ENCODE measurements around the gene AATK. TPM values are rescaled to one million over a fixed set of nuclear protein-coding genes. Genes with fewer than 3 reads are reported as not detected.
A peak's percentile ranks its signal among the peaks of the same experiment; 100 is the strongest.

Gene AATK
- total and polyA plus RNA-seq, 2 of the 13 experiments (the other 11 are each of a cell fraction or from before 2014, with no cell fraction given), result 2.9 to 8.4 TPM

DNA sequence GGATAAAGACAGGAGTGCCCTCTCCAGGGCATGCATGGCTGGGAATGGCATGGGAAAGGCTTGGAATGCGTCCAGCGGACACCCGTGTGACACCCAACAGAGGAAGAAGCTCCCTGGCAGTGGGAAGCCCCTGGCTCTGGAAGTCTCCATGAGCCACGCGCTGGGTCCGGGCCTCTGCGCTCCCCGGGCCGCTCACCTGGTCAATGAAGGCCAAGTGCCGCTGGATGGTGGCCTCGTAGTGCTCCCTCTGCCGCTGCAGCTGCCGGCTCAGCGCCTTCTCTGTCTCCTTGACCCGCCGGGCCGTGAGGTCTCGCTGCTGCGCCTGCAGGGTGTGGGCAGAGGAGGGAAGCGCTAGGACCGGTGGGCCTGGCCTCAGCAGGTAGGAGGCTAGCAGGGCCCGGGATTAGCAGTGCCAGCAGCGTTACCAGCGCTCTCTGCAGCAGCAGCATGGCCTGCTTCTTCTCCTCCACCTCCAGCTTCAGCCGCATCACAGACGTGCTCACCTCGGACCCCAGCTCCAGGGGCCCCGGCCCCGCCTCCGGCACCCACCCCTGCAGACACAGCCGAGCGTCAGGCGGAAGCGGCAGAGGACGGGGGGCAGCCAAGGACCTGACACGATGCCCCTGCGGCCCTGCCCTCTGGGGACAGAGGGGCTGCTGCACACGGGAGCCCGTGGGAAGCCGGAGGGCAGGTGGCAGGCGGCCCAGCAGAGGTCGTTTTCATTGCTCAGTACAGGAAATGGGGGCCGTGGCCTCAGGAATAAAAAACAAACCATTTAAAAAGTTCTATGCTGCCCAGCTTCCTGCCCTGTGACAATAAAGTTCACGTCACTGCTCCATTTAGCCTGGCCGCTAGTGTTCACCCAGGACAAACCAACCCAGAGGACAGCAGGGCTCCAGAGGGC lies 30.7 kb upstream of the AATK start:
- Histone ChIP-seq H3K4me2 (ENCODE audit: low read depth, low read length) (no peak overlapping the region), H3K36me3 (replicated peaks in 1 of 2; ENCODE audit: control insufficient read depth in 1 of 2, insufficient read depth in 2 of 2, low read length in 2 of 2) (peaks cover 15 to 33% of the 10 kb centered on the region in 2 experiments; a peak in 4 of 5 replicates), H3K27me3 (ENCODE audit: control insufficient read depth in 1 of 2, insufficient read depth in 2 of 2, low read length in 2 of 2) (no peaks in the 10 kb centered on the region), H4K20me1 (ENCODE audit: insufficient read depth, low read length) (no peaks in the 10 kb centered on the region; the same call in 1 of the 2 replicates), H3K79me2 (ENCODE audit: insufficient read depth, low read length) (no peaks in the 10 kb centered on the region), H2AFZ (ENCODE audit: low read length) (no peak overlapping the region), H3K4me1 (ENCODE audit: insufficient read depth, low read length) (no peaks in the 10 kb centered on the region), H3K9me3 (ENCODE audit: low read length) (no peaks in the 10 kb centered on the region), H3K9ac (ENCODE audit: insufficient read depth, low read depth, low read length) (no peak overlapping the region), H3K27ac (ENCODE audit: extremely low read length, insufficient read depth, low read length) (no peak overlapping the region), H3K4me3 (replicated peaks in 1 of 3; ENCODE audit: insufficient read depth in 1 of 3, low read depth in 2 of 3, low read length in 3 of 3) (no peak overlapping the region)
- WGBS (ENCODE audit: low lambda C conversion rate), result 93% methylated on average over 45 of the region's 45 CpGs
- ChIA-PET CTCF (ENCODE audit: low intra/inter-chr PET ratio, low total read pairs) (no interaction called here), POLR2A (no interaction called here)
- no peak for DNase-seq (ENCODE audit: low spot score)
- ATAC-seq, result no peak
- intact Hi-C loops (cut with micrococcal nuclease; ENCODE audit: unreplicated experiment), result no loop called here
- no TSS peak for BruUV-seq (replicated peaks)
- in situ Hi-C loops (cut with HindIII; ENCODE audit: extremely low pct_ligation_motif_present, low pct_unique_long_range_greater_than_20kb), result no loop called here
- FAIRE-seq, result no peak
- TF ChIP-seq, protein P1, sequence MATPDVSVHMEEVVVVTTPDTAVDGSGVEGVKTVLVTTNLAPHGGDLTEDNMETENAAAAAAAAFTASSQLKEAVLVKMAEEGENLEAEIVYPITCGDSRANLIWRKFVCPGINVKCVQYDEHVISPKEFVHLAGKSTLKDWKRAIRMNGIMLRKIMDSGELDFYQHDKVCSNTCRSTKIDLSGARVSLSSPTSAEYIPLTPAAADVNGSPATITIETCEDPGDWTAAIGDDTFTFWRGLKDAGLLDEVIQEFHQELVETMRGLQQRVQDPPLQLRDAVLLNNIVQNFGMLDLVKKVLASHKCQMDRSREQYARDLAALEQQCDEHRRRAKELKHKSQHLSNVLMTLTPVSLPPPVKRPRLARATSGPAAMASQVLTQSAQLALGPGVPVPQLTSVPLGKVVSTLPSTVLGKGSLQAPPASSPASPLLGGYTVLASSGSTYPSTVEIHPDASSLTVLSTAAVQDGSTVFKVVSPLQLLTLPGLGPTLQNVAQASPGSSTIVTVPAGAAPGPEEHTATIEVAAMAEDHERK (CRISPR knock-in tag; IDR thresholded peaks at IDR 0.05; ENCODE audit: low read depth), result no peak
- peak; percentile 36 for TF ChIP-seq AGO2 (optimal IDR thresholded peaks at IDR 0.05; ENCODE audit: low read depth, low read length)
- TF ChIP-seq ZNF274 (CRISPR knock-in tag; IDR thresholded peaks at IDR 0.05), result 0 out of 2 replicates have a peak, but pooled peaks have one; percentile 32

GRCh38 chr17:81195941-81196495 lies 30.0 kb upstream of the AATK start:
- BruUV-seq (replicated peaks), result no TSS peak
- TF ChIP-seq CEBPG (CRISPR knock-in tag; IDR thresholded peaks at IDR 0.05) (no peak), TAF1 (CRISPR knock-in tag; IDR thresholded peaks at IDR 0.05) (no peak), ZBTB26 (CRISPR knock-in tag; IDR thresholded peaks at IDR 0.05; ENCODE audit: borderline replicate concordance) (no peak), ARID4A (CRISPR knock-in tag; IDR thresholded peaks at IDR 0.05; ENCODE audit: borderline replicate concordance) (no peak), TARDBP (CRISPR knock-in tag; IDR thresholded peaks at IDR 0.05) (no peak), U2AF2 (IDR thresholded peaks at IDR 0.05; ENCODE audit: low read depth, low read length) (no peak), MEIS2 (CRISPR knock-in tag; IDR thresholded peaks at IDR 0.05) (no peak)

More at GRCh38 chr17:81195941-81196495, 30.0 kb upstream of the AATK start:
- ChIA-PET POLR2A (no interaction called here), CTCF (ENCODE audit: low intra/inter-chr PET ratio, low total read pairs) (no interaction called here)
- H4K20me1 ChIP-seq (ENCODE audit: insufficient read depth, low read length), result no peaks in the 10 kb centered on the region; the same call in 1 of the 2 replicates
- no peaks in the 10 kb centered on the region for H3K4me1 ChIP-seq (ENCODE audit: insufficient read depth, low read length)
- no peak overlapping the region for H3K4me2 ChIP-seq (ENCODE audit: low read depth, low read length)
- no peak overlapping the region for H2AFZ ChIP-seq (ENCODE audit: low read length)
- H3K4me3 ChIP-seq (replicated peaks in 1 of 3; ENCODE audit: insufficient read depth in 1 of 3, low read depth in 2 of 3, low read length in 3 of 3), result no peak overlapping the region
- no peak for ATAC-seq
- H3K27me3 ChIP-seq (ENCODE audit: control insufficient read depth in 1 of 2, insufficient read depth in 2 of 2, low read length in 2 of 2), result no peaks in the 10 kb centered on the region
- H3K79me2 ChIP-seq (ENCODE audit: insufficient read depth, low read length), result no peaks in the 10 kb centered on the region
- intact Hi-C loops (cut with micrococcal nuclease; ENCODE audit: unreplicated experiment) (no loop called here), in situ Hi-C loops (cut with HindIII; ENCODE audit: extremely low pct_ligation_motif_present, low pct_unique_long_range_greater_than_20kb) (no loop called here)
- WGBS (ENCODE audit: low lambda C conversion rate), result 96% methylated on average over 13 of the region's 14 CpGs
- H3K36me3 ChIP-seq (replicated peaks in 1 of 2; ENCODE audit: control insufficient read depth in 1 of 2, insufficient read depth in 2 of 2, low read length in 2 of 2), result peaks cover 12 to 35% of the 10 kb centered on the region in 2 experiments; a peak in 4 of 5 replicates
- no peak for DNase-seq (ENCODE audit: low spot score)
- no peak overlapping the region for H3K9ac ChIP-seq (ENCODE audit: insufficient read depth, low read depth, low read length)
- no peak for FAIRE-seq
- H3K27ac ChIP-seq (ENCODE audit: extremely low read length, insufficient read depth, low read length), result no peak overlapping the region
- no peaks in the 10 kb centered on the region for H3K9me3 ChIP-seq (ENCODE audit: low read length)

Measured in HepG2 (cell line).